HL-60 (cell line): ENCODE data around the gene ANO6.

Source experiments
- DNase-seq, 2 experiments: peaks; one replicate each; pipeline ENCODE4 v3.0.0-alpha.2; 2010 to 2020; ENCODE audit warnings: low read depth in 1 of 2, low spot score in 1 of 2
- H3K27ac ChIP-seq: fragments of 250-450 bp; sonication (Bioruptor Pico); replicated peaks from 2 replicates; pipeline ENCODE4 v1.5.1; 2020; ENCODE audit warnings: mild to moderate bottlenecking, moderate library complexity
- H3K27me3 ChIP-seq: fragments of 250-450 bp; sonication (Bioruptor Pico); 2 replicates; pipeline ENCODE4 v1.5.1; 2021; ENCODE audit warnings: mild to moderate bottlenecking, moderate library complexity; ENCODE audit not compliant: insufficient read depth, poor library complexity, severe bottlenecking
- H3K4me3 ChIP-seq: replicated peaks from 2 replicates; pipeline ENCODE4 v1.5.1; 2011; ENCODE audit warnings: mild to moderate bottlenecking, control low read depth, low read length; ENCODE audit not compliant: insufficient read depth
- GABPA ChIP-seq: IDR thresholded peaks from 2 replicates; pipeline ENCODE4 v1.6.1; 2012; ENCODE audit warnings: low read depth
- POLR2AphosphoS5 ChIP-seq: IDR thresholded peaks from 2 replicates; pipeline ENCODE4 v1.6.1; 2012; ENCODE audit warnings: low read depth
- SPI1 ChIP-seq: IDR thresholded peaks from 2 replicates; pipeline ENCODE4 v1.6.1; 2012; ENCODE audit warnings: low read depth, mild to moderate bottlenecking, borderline replicate concordance
- TF ChIP-seq, protein P1 (sequence below): IDR thresholded peaks from one replicate; pipeline ENCODE4 v1.5.1; 2011; ENCODE audit warnings: low read length, control low read depth, inconsistent platforms; ENCODE audit not compliant: insufficient read depth
- TF ChIP-seq, protein P2 (sequence below): IDR thresholded peaks from 2 replicates; pipeline ENCODE4 v1.6.1; 2012; ENCODE audit warnings: low read depth; ENCODE audit not compliant: insufficient replicate concordance

The ANO6 gene

DNA sequence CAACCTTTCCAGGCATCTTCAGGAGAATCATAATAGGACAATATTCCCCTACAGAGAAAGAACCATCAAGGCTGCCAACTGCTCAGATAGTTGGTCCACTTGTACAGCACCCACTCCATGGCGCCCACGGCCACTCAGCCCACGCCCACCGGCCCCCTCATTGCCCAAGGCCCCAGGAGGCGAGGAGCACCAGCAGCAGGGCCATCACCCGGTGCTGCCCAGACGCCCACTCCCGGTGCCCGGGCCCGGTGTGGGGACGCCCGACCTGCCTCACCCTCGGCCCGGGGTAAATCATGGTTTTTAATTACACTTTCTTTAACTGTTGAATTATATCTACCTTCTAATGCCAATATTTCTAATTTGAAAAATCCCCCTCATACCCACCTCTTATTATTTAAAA, 41.3 kb upstream of the ANO6 start:
- no peak for DNase-seq
- Histone ChIP-seq H3K27ac (no peak overlapping the region), H3K4me3 (no peak overlapping the region), H3K27me3 (no peaks in the 10 kb centered on the region)
- no peak for TF ChIP-seq POLR2AphosphoS5
- TF ChIP-seq, protein P1, sequence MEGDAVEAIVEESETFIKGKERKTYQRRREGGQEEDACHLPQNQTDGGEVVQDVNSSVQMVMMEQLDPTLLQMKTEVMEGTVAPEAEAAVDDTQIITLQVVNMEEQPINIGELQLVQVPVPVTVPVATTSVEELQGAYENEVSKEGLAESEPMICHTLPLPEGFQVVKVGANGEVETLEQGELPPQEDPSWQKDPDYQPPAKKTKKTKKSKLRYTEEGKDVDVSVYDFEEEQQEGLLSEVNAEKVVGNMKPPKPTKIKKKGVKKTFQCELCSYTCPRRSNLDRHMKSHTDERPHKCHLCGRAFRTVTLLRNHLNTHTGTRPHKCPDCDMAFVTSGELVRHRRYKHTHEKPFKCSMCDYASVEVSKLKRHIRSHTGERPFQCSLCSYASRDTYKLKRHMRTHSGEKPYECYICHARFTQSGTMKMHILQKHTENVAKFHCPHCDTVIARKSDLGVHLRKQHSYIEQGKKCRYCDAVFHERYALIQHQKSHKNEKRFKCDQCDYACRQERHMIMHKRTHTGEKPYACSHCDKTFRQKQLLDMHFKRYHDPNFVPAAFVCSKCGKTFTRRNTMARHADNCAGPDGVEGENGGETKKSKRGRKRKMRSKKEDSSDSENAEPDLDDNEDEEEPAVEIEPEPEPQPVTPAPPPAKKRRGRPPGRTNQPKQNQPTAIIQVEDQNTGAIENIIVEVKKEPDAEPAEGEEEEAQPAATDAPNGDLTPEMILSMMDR, result no peak
- TF ChIP-seq, protein P2, sequence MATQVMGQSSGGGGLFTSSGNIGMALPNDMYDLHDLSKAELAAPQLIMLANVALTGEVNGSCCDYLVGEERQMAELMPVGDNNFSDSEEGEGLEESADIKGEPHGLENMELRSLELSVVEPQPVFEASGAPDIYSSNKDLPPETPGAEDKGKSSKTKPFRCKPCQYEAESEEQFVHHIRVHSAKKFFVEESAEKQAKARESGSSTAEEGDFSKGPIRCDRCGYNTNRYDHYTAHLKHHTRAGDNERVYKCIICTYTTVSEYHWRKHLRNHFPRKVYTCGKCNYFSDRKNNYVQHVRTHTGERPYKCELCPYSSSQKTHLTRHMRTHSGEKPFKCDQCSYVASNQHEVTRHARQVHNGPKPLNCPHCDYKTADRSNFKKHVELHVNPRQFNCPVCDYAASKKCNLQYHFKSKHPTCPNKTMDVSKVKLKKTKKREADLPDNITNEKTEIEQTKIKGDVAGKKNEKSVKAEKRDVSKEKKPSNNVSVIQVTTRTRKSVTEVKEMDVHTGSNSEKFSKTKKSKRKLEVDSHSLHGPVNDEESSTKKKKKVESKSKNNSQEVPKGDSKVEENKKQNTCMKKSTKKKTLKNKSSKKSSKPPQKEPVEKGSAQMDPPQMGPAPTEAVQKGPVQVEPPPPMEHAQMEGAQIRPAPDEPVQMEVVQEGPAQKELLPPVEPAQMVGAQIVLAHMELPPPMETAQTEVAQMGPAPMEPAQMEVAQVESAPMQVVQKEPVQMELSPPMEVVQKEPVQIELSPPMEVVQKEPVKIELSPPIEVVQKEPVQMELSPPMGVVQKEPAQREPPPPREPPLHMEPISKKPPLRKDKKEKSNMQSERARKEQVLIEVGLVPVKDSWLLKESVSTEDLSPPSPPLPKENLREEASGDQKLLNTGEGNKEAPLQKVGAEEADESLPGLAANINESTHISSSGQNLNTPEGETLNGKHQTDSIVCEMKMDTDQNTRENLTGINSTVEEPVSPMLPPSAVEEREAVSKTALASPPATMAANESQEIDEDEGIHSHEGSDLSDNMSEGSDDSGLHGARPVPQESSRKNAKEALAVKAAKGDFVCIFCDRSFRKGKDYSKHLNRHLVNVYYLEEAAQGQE, result no peak
- TF ChIP-seq SPI1, result no peak
- TF ChIP-seq GABPA, result no peak

DNA sequence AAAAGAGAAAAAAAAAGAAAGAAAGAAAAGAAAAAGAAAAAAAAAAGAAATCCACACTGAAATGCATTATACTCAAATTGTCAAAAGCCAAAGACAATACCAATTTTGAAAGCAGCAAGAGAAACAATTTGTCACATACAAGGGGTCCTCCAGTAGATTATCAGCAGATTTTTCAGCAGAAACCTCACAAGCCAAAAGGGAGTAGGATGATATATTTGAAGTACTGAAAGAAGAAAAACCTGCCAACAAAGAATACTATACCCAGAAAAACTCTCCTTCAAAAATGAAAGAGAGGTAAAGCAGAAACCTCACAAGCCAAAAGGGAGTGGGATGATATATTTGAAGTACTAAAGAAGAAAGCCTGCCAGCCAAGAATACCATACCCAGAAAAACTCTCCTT, 37.1 kb upstream of the ANO6 start:
- TF ChIP-seq POLR2AphosphoS5 (no peak), SPI1 (no peak), GABPA (no peak)
- TF ChIP-seq, protein P2, result no peak
- TF ChIP-seq, protein P1, result no peak

DNA sequence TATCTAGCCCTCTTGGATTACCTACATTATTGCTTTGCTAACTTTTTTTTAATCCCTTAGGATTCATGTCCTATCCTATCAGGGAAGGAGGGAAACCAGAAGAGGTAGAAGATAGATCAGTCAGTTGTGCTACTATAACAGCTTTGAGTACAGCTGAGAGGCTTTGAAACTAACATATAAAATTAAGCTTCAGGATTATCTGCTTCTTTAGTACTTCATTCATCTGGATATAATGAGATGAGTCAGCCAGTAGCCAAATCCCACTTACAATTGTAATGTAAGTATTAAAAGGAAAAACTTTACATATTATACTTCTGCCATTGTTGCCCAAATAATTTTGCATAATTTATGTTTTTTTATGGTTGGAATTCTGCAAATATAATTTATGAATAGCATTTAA, 33.4 kb upstream of the ANO6 start:
- Histone ChIP-seq H3K4me3 (no peak overlapping the region), H3K27me3 (no peaks in the 10 kb centered on the region), H3K27ac (no peak overlapping the region)
- no peak for DNase-seq
- no peak for TF ChIP-seq POLR2AphosphoS5
- TF ChIP-seq, protein P1, result no peak
- TF ChIP-seq, protein P2, result no peak
- TF ChIP-seq SPI1, result no peak
- TF ChIP-seq GABPA, result no peak

More for the DNA sequence above, 37.1 kb upstream of the ANO6 start:
- Histone ChIP-seq H3K4me3 (no peak overlapping the region), H3K27me3 (no peaks in the 10 kb centered on the region), H3K27ac (no peak overlapping the region)
- DNase-seq, result no peak
